GM18526 (cell line): Measurements from ENCODE around the gene BGLAP.

ENCODE experiments used
- POLR2A ChIP-seq: IDR thresholded peaks from 3 replicates; pipeline ENCODE4 v1.6.1; 2011; ENCODE audit not compliant: insufficient read length; ENCODE audit errors: extremely low read depth

The BGLAP gene

GRCh38 chr1:156291226-156292061 is 49.5 kb downstream of the BGLAP start:
- no peak for TF ChIP-seq POLR2A
